Endothelial cell of umbilical vein (primary cell): Measurements from ENCODE around the gene TRIM46. TPM values are rescaled to one million over a fixed set of nuclear protein-coding genes. Genes with fewer than 3 reads are reported as not detected.

Experiments used
- BruUV-seq: library from RNA; stranded (reverse); fragments of 400-500 nt; replicated peaks from 2 replicates; lab custom pipeline; 2021; lab: Mats Ljungman, UMichigan
- CTCF ChIA-PET: fragments of 300-600, 350-600 bp; sonication (Branson Sonifier 250); formaldehyde crosslinking; loops from one replicate; lab custom pipeline; 2021; ENCODE audit warnings: antibody characterized with exemption, inconsistent platforms; lab: Charles Lee
- POLR2A ChIA-PET: fragments of 300-600, 350-600 bp; sonication (Branson Sonifier 250); formaldehyde crosslinking; loops from one replicate; lab custom pipeline; 2021; ENCODE audit warnings: antibody characterized with exemption, inconsistent platforms; lab: Charles Lee
- DNase-seq: peaks from one replicate; pipeline ENCODE4 v3.0.0-alpha.2; 2011; ENCODE audit warnings: low read depth, low spot score
- FAIRE-seq: peaks from 2 replicates; lab custom pipeline; 2011; peaks lifted over from hg19 to GRCh38; lab: Jason Lieb, UNC
- H2AFZ ChIP-seq: 2 replicates; pipeline ENCODE4 v1.6.0; 2012; ENCODE audit warnings: low read depth, low read length, control low read depth, inconsistent platforms
- H3K27ac ChIP-seq: 2 replicates; pipeline ENCODE4 v1.5.1; 2011; ENCODE audit warnings: low read depth, mild to moderate bottlenecking, control low read depth, low read length, moderate library complexity; ENCODE audit not compliant: insufficient read depth
- H3K27me3 ChIP-seq, 2 experiments: 2 replicates each; pipeline versions ENCODE4 v1.6.0 to v1.6.1; 2011; ENCODE audit warnings: low read length in 2 of 2, mixed read lengths in 1 of 2; ENCODE audit not compliant: control insufficient read depth in 2 of 2, insufficient read depth in 2 of 2
- H3K36me3 ChIP-seq, 2 experiments: 2 replicates in 1 of 2; 3 replicates in 1 of 2; pipeline ENCODE4 v1.5.1; 2011; ENCODE audit warnings: low read length in 2 of 2, mild to moderate bottlenecking in 1 of 2, moderate library complexity in 1 of 2; ENCODE audit not compliant: control insufficient read depth in 2 of 2, insufficient read depth in 2 of 2; ENCODE audit errors: extremely low read depth in 1 of 2
- H3K4me1 ChIP-seq: 3 replicates; pipeline ENCODE4 v1.5.1; 2011; ENCODE audit warnings: mild to moderate bottlenecking, low read length; ENCODE audit not compliant: control insufficient read depth, insufficient read depth; ENCODE audit errors: extremely low read depth
- H3K4me2 ChIP-seq: 2 replicates; pipeline ENCODE4 v1.6.1; 2011; ENCODE audit warnings: low read length, control low read depth, mixed read lengths; ENCODE audit not compliant: insufficient read depth
- H3K4me3 ChIP-seq, 3 experiments: fragments of 200-600 bp in 1 of 3; sonication (generic), shearing (Covaris generic) in 1 of 3; replicated peaks in 1 of 3; 2 replicates each; pipeline ENCODE4 v1.5.1; 2011 to 2016; ENCODE audit warnings: control low read depth in 3 of 3, low read length in 3 of 3, mild to moderate bottlenecking in 2 of 3, inconsistent platforms in 1 of 3, low read depth in 1 of 3, moderate library complexity in 1 of 3; ENCODE audit not compliant: insufficient read depth in 1 of 3
- H3K79me2 ChIP-seq: 2 replicates; pipeline ENCODE4 v1.6.0; 2012; ENCODE audit warnings: low read length, inconsistent platforms; ENCODE audit not compliant: control insufficient read depth, insufficient read depth
- H3K9ac ChIP-seq: replicated peaks from 2 replicates; pipeline ENCODE3; 2011; ENCODE audit warnings: low read length, control low read depth; ENCODE audit not compliant: insufficient read depth; ENCODE audit errors: extremely low read depth
- H3K9me1 ChIP-seq: replicated peaks from 3 replicates; pipeline ENCODE4 v1.6.0; 2011; ENCODE audit warnings: mild to moderate bottlenecking, low read length; ENCODE audit not compliant: control insufficient read depth, insufficient read depth; ENCODE audit errors: extremely low read depth
- H3K9me3 ChIP-seq: replicated peaks from 2 replicates; pipeline ENCODE4 v1.5.1; 2012; ENCODE audit warnings: low read length, inconsistent platforms; ENCODE audit not compliant: control insufficient read depth, insufficient read depth
- H4K20me1 ChIP-seq: replicated peaks from 2 replicates; pipeline ENCODE3; 2011; ENCODE audit warnings: mild to moderate bottlenecking, low read length; ENCODE audit not compliant: control insufficient read depth, insufficient read depth; ENCODE audit errors: extremely low read depth
- CTCF ChIP-seq, 2 donors: IDR thresholded peaks; 1 replicate in 1 of 2; 2 replicates in 1 of 2; pipeline ENCODE4 v1.5.1; 2011; ENCODE audit warnings: low read length in 2 of 2, mild to moderate bottlenecking in 2 of 2, moderate library complexity in 2 of 2, control low read depth in 1 of 2, inconsistent platforms in 1 of 2, low read depth in 1 of 2; ENCODE audit not compliant: insufficient read depth in 1 of 2; ENCODE audit errors: extremely low read depth in 1 of 2
- EZH2 ChIP-seq: IDR thresholded peaks from 2 replicates; pipeline ENCODE4 v1.6.1; 2012; ENCODE audit warnings: borderline replicate concordance, low read depth, mild to moderate bottlenecking, moderate library complexity, low read length, inconsistent platforms; ENCODE audit not compliant: severe bottlenecking
- FOS ChIP-seq: IDR thresholded peaks from 2 replicates; pipeline ENCODE4 v1.6.1; 2011; ENCODE audit warnings: mild to moderate bottlenecking, low read length, moderate library complexity, borderline replicate concordance; ENCODE audit not compliant: insufficient read depth
- GATA2 ChIP-seq: IDR thresholded peaks from 2 replicates; pipeline ENCODE4 v1.7.0; 2011; ENCODE audit warnings: low read depth, mild to moderate bottlenecking, moderate library complexity, mixed read lengths, low read length; ENCODE audit not compliant: insufficient read length, insufficient read depth
- JUN ChIP-seq: IDR thresholded peaks from 2 replicates; pipeline ENCODE4 v1.6.1; 2011; ENCODE audit warnings: borderline replicate concordance, low read depth; ENCODE audit not compliant: insufficient read length, insufficient read depth
- MAX ChIP-seq: IDR thresholded peaks from 2 replicates; pipeline ENCODE4 v1.6.1; 2011; ENCODE audit not compliant: insufficient read depth, insufficient read length
- MYC ChIP-seq: IDR thresholded peaks from one replicate; pipeline ENCODE4 v1.6.1; 2011; ENCODE audit warnings: mild to moderate bottlenecking, low read depth, low read length
- POLR2A ChIP-seq: IDR thresholded peaks from 2 replicates; pipeline ENCODE4 v1.6.1; 2012; ENCODE audit warnings: low read depth, mild to moderate bottlenecking, control low read depth, low read length
- POLR2AphosphoS5 ChIP-seq: IDR thresholded peaks from 2 replicates; pipeline ENCODE4 v1.6.1; 2012; ENCODE audit warnings: low read depth, mild to moderate bottlenecking, control low read depth, low read length, moderate library complexity; ENCODE audit not compliant: insufficient read depth
- dilution Hi-C: fragments of 300-500 bp; cut with MboI; formaldehyde crosslinking; loops from one replicate; pipeline ENCODE4 v1.15.0; 2019; ENCODE audit warnings: low sequenced_read_pairs; ENCODE audit not compliant: extremely low pct_ligation_motif_present
- intact Hi-C: fragments of 100-400 bp; cut with micrococcal nuclease; formaldehyde crosslinking; loops from one replicate; pipeline ENCODE4 v1.10.0; 2022
- polyA plus RNA-seq, 4 experiments: library from polyadenylated mRNA; depleted of rRNA in 3 of 4; stranded (reverse) in 3 of 4; unstranded in 1 of 4; fragments of >200 nt; gene quantifications; 2 replicates each; pipeline versions ENCODE4 v1.2.1 to v1.2.3, GENCODE V29; 2011 to 2012; ENCODE audit warnings: missing spikeins in 1 of 4
- total RNA-seq: library from RNA; stranded (reverse); gene quantifications from 2 replicates; pipeline ENCODE4 v1.2.3, GENCODE V29; 2021

Gene TRIM46
- total and polyA plus RNA-seq, 2 donors (not counting 3 experiments of a cell fraction or from before 2014, with no cell fraction given), result 9.5 to 10.0 TPM

- dilution Hi-C loops, result no loop called here
- Histone ChIP-seq H3K36me3 (no peaks in the 10 kb centered on the region), H3K4me1 (peaks cover 21% of the 10 kb centered on the region), H3K4me2 (no peak overlapping the region), H2AFZ (no peak overlapping the region), H3K79me2 (peaks cover 2% of the 10 kb centered on the region), H3K9me1 (no peaks in the 10 kb centered on the region), H3K4me3 (no peak overlapping the region), H3K9ac (no peak overlapping the region), H3K27me3 (no peaks in the 10 kb centered on the region), H3K9me3 (no peaks in the 10 kb centered on the region), H4K20me1 (no peaks in the 10 kb centered on the region), H3K27ac (no peak overlapping the region)
- no peak for FAIRE-seq
- CTCF ChIA-PET, result interaction anchor here (1.0 kb wide), 2 partner anchors 20 to 21 kb away, joined by 3 read pairs; no protein-coding TSS in a partner anchor
- TF ChIP-seq MYC (no peak), GATA2 (no peak), CTCF (IDR thresholded peaks at IDR 0.05; ENCODE audit: extremely low read depth in 1 of 2, insufficient read depth in 1 of 2, low read depth in 1 of 2, low read length in 2 of 2) (no peak), JUN (no peak), POLR2A (no peak), POLR2AphosphoS5 (no peak), FOS (no peak), MAX (no peak), EZH2 (no peak)
- BruUV-seq, result no TSS peak
- intact Hi-C loops, result loop anchor here (5.0 kb wide), 1 partner anchor 387 kb away; no protein-coding TSS in a partner anchor
- DNase-seq, result no peak
- POLR2A ChIA-PET, result no interaction called here
Measured at GRCh38 chr1:155205035-155205434, 31.4 kb downstream of the TRIM46 start.
